Amniotic stem cell (primary cell): ENCODE measurements around the gene ME3.

Source experiments
- DNase-seq: peaks from one replicate; lab custom pipeline; 2025; lab: John Stamatoyannopoulos, UW

ME3 gene

GRCh38 chr11:86692746-86693145 is 20.3 kb upstream of the ME3 start:
- DNase-seq = no peak

GRCh38 chr11:86692317-86692716 is 19.9 kb upstream of the ME3 start:
- DNase-seq = no peak

- DNase-seq = peak; percentile 35
Observed at GRCh38 chr11:86688398-86689179, 16.2 kb upstream of the ME3 start.

- DNase-seq = no peak
Observed at GRCh38 chr11:86687185-86687778, 14.9 kb upstream of the ME3 start.

GRCh38 chr11:86686531-86686930 is 14.1 kb upstream of the ME3 start:
- DNase-seq = no peak

GRCh38 chr11:86681483-86681756 is 9.0 kb upstream of the ME3 start:
- no peak for DNase-seq

- no peak for DNase-seq
Observed at GRCh38 chr11:86680716-86681482, 8.5 kb upstream of the ME3 start.

- peak; percentile 13 for DNase-seq
Observed at GRCh38 chr11:86678823-86679222, 6.4 kb upstream of the ME3 start.

- no peak for DNase-seq
Observed at GRCh38 chr11:86678296-86678695, 5.9 kb upstream of the ME3 start.

GRCh38 chr11:86676533-86677154 is 4.2 kb upstream of the ME3 start:
- no peak for DNase-seq

GRCh38 chr11:86676010-86676409 is 3.6 kb upstream of the ME3 start:
- no peak for DNase-seq

GRCh38 chr11:86675017-86675416 is 2.6 kb upstream of the ME3 start:
- DNase-seq = no peak

- DNase-seq = no peak
Observed at GRCh38 chr11:86673872-86674750, 1.7 kb upstream of the ME3 start.

- DNase-seq = no peak
Observed at GRCh38 chr11:86673055-86673843, 833 bp upstream of the ME3 start.

- no peak for DNase-seq
Observed at GRCh38 chr11:86671531-86672006, 847 bp downstream of the ME3 start.

- no peak for DNase-seq
Observed at GRCh38 chr11:86670911-86671310, 1.5 kb downstream of the ME3 start.

- no peak for DNase-seq
Observed at GRCh38 chr11:86670181-86670580, 2.2 kb downstream of the ME3 start.

- DNase-seq = no peak
Observed at GRCh38 chr11:86669424-86669823, 3.0 kb downstream of the ME3 start.

GRCh38 chr11:86668929-86669328 is 3.5 kb downstream of the ME3 start:
- DNase-seq = no peak

- no peak for DNase-seq
Observed at GRCh38 chr11:86666193-86666592, 6.2 kb downstream of the ME3 start.

- DNase-seq = no peak
Observed at GRCh38 chr11:86664930-86665329, 7.5 kb downstream of the ME3 start.
